GM18519 (cell line): Measurements from ENCODE around the gene CNOT10.
"Not testable (repeated sequence)": the region's sequence is repeated elsewhere in the genome, so short reads cannot be mapped to it uniquely, and the experiment has no call there.

Source experiments
- ATAC-seq: cut with Tn5 transposase; IDR thresholded peaks from one replicate; pipeline ENCODE4 v1.9.1; 2021; ENCODE audit warnings: mild to moderate bottlenecking, moderate library complexity; ENCODE audit not compliant: unreplicated experiment, low FRiP score

The CNOT10 gene

GRCh38 chr3:32685543-32686185 lies 676 bp downstream of the CNOT10 start:
- no peak for ATAC-seq

DNA sequence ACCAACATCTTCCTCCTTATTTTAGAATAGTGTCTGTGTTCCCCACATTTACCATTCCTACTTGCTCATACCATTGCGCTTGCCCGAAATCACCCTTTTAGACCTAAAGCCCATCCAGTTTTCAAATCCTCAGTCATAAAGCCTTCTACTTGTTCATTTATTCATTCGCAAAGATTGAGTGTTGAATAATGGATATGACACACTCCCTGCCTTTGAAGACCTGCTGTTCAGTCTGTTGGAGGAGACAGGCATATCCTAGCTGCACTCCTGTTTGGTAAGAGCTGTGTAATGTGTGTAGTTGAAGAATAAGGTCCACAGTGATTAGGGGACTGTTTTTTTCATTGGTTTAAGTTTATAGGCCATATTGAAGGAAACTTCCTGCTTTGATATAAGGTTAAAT lies 1.7 kb downstream of the CNOT10 start:
- ATAC-seq: no peak

DNA sequence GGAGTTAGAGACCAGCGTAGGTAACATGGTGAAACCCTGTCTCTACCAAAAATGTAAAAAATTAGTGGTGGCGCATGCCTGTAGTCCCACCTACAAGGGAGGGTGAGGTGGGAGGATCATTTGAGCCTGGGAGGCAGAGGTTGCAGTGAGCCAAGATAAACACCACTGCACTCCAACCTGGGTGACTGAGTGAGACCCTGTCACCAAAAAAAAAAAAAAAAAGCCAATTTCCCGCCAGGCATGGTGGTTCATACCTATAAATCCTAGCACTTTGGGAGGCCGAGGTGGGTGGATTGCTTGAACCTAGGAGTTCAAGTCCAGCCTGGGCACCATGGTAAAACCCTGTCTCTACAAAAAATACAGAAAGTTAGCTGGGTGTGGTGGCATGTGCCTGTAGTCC lies 6.9 kb downstream of the CNOT10 start:
- ATAC-seq: no peak

- no peak for ATAC-seq
Observed at GRCh38 chr3:32696523-32696922, 11.5 kb downstream of the CNOT10 start.

GRCh38 chr3:32698506-32698905 lies 13.5 kb downstream of the CNOT10 start:
- ATAC-seq: no peak

DNA sequence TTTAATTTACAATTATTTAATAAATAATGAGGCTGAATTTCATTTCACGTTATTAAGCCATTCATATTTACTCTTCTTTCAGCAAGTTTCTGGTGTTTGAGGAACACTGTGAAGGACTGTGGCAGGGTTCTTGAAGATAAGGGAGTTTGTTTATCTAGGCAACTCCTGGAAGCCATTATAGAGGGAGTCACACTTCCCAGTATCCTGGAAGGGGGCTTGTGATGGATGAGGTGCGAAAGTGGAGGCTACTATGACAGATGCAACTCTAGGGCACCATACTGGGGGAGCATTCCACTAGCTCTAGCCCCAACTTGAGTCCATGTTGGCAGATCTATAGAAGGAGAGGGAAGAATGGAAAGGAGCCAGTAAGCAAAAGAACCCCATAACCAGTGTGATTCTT lies 14.4 kb downstream of the CNOT10 start:
- no peak for ATAC-seq

DNA sequence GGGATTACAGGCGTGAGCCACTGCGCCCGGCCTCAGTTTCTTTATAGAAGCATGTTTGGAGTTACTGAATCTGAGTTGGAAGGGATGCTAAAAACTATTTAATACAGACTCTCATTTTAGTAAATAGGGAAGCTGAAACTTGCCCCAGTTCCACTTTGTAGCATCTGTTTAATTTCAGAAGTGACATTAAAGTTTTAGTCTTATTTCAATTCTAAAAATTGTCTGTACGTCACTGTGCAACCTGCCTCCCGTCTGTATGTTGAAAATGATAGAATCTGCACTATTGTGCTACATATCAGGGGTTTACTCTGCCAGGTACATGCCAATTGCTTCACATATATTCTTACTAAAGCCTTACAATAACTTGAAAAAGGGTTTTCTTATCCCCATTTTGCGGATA lies 15.3 kb downstream of the CNOT10 start:
- ATAC-seq: no peak

DNA sequence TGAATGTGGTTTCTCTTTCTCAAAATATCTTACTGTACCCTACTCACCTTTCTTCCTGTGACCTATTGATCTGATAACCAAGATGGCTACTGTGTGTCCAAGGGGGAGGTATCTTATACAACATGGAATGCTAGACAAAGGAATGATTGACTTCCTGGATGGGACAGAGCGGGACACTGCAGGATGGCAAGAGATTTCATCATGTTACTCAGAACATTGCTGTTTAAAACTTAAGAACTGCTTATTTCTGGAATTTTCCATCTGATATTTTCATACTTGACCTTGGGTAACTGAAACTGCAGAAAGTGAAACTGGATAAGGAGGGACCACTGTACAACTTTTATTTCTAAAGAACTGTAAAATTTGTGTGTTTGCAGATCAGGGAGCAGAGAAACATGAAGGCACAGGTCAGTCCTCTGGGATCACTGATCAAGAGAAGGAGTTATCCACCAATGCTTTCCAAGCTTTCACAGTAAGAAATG lies 18.5 kb downstream of the CNOT10 start:
- no peak for ATAC-seq

DNA sequence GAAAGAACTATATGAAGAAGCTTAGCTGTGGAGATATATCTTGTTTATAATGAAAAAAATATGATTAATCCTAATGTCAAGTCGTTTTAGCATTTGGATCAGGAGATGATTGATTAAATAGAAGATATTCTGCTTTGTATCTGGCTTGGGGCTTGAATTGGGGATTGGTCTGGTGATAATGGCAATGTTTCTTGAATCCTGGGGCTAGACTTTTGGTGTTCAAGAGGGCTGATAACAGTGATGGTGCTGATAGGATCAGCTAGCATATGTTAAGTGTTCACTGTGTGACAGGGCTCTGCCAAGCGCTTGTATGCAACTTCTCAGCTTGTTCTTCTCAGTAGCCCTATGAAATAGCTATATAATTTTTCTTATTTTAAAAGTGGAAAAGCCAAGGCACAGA lies 20.2 kb downstream of the CNOT10 start:
- no peak for ATAC-seq

GRCh38 chr3:32706348-32707025 lies 21.5 kb downstream of the CNOT10 start:
- no peak for ATAC-seq

DNA sequence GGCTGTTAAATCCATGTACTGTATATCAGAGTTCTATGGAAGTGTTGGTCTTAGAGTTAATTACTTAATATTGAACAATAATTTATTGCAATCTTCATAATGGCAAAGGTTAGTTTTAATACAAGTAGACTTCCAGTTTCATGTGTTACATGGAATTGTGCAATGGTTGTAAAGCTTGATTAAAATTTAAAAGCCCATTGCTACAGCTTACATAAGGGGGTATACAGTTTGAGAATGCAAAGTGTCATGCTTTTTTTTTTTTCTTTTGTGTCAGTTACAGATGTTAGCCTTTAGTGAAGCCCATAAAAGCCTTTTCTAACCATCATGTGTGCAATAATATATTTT lies 22.0 kb downstream of the CNOT10 start:
- ATAC-seq: no peak

DNA sequence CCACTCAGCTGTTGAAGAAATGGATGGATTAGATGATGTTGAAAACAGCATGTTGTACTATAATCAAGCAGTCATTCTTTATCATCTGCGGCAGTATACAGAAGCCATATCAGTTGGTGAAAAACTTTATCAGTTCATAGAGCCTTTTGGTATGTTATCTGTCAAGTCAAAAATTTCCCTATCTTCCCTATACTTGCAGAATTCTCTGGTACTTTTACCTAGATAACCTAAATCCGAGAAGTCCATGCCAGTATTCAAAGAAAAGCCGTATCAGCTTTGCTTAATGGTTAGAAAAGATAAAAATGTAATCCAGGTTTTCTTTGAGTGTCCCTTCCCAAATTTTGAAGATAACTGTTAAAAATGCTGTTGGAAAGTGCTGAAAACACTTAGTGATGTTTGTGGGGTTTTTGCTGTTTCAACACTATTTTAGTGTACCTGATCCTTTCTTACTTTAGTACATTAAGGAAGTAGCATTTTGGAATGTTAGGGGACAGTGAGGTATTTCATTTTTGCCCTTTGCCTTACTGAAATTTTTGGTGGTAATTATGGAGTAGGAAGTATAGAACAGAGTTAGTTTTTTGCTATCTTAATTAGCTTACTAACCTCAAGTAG lies 23.8 kb downstream of the CNOT10 start:
- ATAC-seq: no peak

- no peak for ATAC-seq
Observed at GRCh38 chr3:32709346-32709745, 24.4 kb downstream of the CNOT10 start.

- no peak for ATAC-seq
Observed at GRCh38 chr3:32712506-32713055, 27.6 kb downstream of the CNOT10 start.

GRCh38 chr3:32713181-32713580 lies 28.2 kb downstream of the CNOT10 start:
- no peak for ATAC-seq

DNA sequence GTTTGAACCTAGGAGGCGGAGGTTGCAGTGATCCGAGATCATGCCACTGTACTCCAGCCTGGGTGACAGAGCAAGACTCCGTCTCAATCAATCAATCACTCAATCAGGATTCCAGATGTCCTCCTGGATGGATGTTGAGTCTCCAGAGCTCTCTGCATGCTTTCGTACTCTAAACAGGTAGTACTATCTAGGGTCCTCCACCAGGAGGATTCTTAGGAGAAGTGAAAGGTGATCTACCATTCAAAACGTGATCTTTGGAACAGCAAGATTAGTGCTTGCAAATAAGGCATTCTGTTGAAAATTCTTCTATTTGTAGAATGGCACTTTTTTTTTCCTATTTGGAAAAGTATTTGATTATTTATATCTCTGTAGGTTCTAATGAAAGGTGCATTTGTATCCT lies 34.3 kb downstream of the CNOT10 start:
- no peak for ATAC-seq

DNA sequence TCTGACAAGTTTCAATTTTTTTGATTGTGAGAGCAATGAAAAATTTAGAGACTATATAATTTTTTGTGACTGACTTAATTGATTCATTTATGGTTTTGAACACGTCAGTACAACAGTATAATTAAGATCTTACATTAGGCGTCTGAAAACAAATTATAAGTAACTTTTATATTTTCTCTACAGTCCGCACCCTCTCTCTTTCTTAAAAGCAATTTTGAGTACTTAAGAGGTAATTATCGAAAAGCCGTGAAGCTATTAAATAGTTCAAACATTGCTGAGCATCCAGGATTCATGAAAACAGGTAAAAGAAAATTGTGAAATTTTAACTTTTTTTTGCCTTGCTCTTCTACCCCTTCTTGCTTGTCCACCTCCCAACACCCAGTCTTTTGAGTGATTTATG lies 34.9 kb downstream of the CNOT10 start:
- ATAC-seq: no peak

GRCh38 chr3:32725721-32726120 lies 40.7 kb downstream of the CNOT10 start:
- ATAC-seq: no peak

DNA sequence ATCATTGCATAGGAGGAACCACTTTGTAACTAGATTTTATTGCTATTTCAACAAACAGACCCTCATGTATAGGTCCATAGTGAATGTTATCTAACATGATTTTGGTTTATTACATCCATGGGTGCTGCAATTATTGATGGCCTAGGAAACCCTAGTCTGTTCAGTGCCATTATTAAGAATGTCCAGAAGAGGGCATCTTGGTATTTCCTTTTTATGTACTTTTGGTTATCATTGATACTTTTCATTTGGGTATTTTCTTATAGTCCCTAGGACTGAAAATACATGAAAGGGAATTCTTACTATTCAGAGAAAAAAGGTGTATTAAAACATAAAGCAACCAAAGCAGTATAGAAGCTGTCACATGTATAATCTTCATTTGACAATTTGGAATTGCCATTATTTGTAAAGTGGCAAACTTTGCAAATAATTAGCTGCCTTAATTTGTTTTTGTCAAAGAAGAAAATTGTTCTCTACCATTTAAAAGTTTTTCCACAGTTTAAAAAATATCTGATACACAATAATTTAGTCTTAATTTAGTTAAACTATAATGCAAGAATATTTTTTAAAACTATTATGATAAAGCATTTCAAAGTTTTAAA lies 48.7 kb downstream of the CNOT10 start:
- ATAC-seq: no peak

- ATAC-seq: no peak
Observed at GRCh38 chr3:32734756-32735155, 49.8 kb downstream of the CNOT10 start.

GRCh38 chr3:32743470-32743869 lies 58.5 kb downstream of the CNOT10 start:
- not testable (repeated sequence) for ATAC-seq
